WTC11 (cell line): ENCODE data around the gene SPZ1. TPM values are rescaled to one million over a fixed set of nuclear protein-coding genes. Genes with fewer than 3 reads are reported as not detected.

Experiments
- ATAC-seq: fragments of 200-7000 bp; cut with Tn5 transposase; 2 replicates; pipeline ENCODE4 v1.10.0; 2021; ENCODE audit warnings: mild to moderate bottlenecking, moderate library complexity
- CTCF ChIA-PET: fragments of 300-600 bp; sonication (Branson Sonifier 250); formaldehyde crosslinking; loops from one replicate; lab custom pipeline; 2021; ENCODE audit warnings: antibody characterized with exemption; lab: Charles Lee
- POLR2A ChIA-PET: fragments of 350-600 bp; sonication (Branson Sonifier 250); formaldehyde crosslinking; loops from one replicate; lab custom pipeline; 2021; ENCODE audit warnings: antibody characterized with exemption; lab: Charles Lee
- DNase-seq: peaks from one replicate; pipeline ENCODE4 v3.0.0; 2021; ENCODE audit warnings: low spot score
- H3K27ac Mint-ChIP-seq: 2 replicates; pipeline ENCODE4 v1.8.0; 2021; ENCODE audit warnings: mixed read lengths
- H3K27me3 Mint-ChIP-seq: 2 replicates; pipeline ENCODE4 v1.8.0; 2021; ENCODE audit warnings: low read depth, mild to moderate bottlenecking, moderate library complexity, mixed read lengths
- H3K36me3 Mint-ChIP-seq: 2 replicates; pipeline ENCODE4 v1.8.0; 2021; ENCODE audit warnings: mixed read lengths
- H3K4me1 Mint-ChIP-seq: 2 replicates; pipeline ENCODE4 v1.8.0; 2022; ENCODE audit warnings: mixed read lengths
- H3K4me3 Mint-ChIP-seq: 2 replicates; pipeline ENCODE4 v1.8.0; 2021; ENCODE audit warnings: mild to moderate bottlenecking, moderate library complexity, mixed read lengths
- H3K9me3 Mint-ChIP-seq: 2 replicates; pipeline ENCODE4 v1.8.0; 2021; ENCODE audit warnings: mixed read lengths
- ATF3 ChIP-seq: sonication (generic); formaldehyde crosslinking; conservative IDR thresholded peaks from 2 replicates; pipeline ENCODE4 v1.8.1; 2022; ENCODE audit warnings: mild to moderate bottlenecking, missing genetic modification reagents
- ATF6 ChIP-seq: sonication (generic); formaldehyde crosslinking; IDR thresholded peaks from 2 replicates; pipeline ENCODE4 v1.8.1; 2023; ENCODE audit warnings: mild to moderate bottlenecking, missing genetic modification reagents
- CBFB ChIP-seq: sonication (generic); formaldehyde crosslinking; IDR thresholded peaks from 2 replicates; pipeline ENCODE4 v1.8.1; 2022; ENCODE audit warnings: mild to moderate bottlenecking, low read depth, missing genetic modification reagents
- E2F1 ChIP-seq: sonication (generic); formaldehyde crosslinking; IDR thresholded peaks from 2 replicates; pipeline ENCODE4 v1.8.0; 2022; ENCODE audit warnings: mild to moderate bottlenecking, missing genetic modification reagents
- FOXK1 ChIP-seq: sonication (generic); formaldehyde crosslinking; IDR thresholded peaks from 2 replicates; pipeline ENCODE4 v1.8.0; 2022; ENCODE audit warnings: mild to moderate bottlenecking, moderate library complexity, missing genetic modification reagents
- FOXP4 ChIP-seq: sonication (generic); formaldehyde crosslinking; IDR thresholded peaks from 2 replicates; pipeline ENCODE4 v1.8.0; 2022; ENCODE audit warnings: mild to moderate bottlenecking, missing genetic modification reagents
- GABPB1 ChIP-seq: sonication (generic); formaldehyde crosslinking; IDR thresholded peaks from 2 replicates; pipeline ENCODE4 v1.8.1; 2023; ENCODE audit warnings: mild to moderate bottlenecking, missing genetic modification reagents
- NR1H2 ChIP-seq: sonication (generic); formaldehyde crosslinking; IDR thresholded peaks from 2 replicates; pipeline ENCODE4 v1.9.0; 2021; ENCODE audit warnings: mild to moderate bottlenecking, moderate library complexity, missing genetic modification reagents
- NR3C1 ChIP-seq: sonication (generic); formaldehyde crosslinking; conservative IDR thresholded peaks from 2 replicates; pipeline ENCODE4 v1.8.1; 2023; ENCODE audit warnings: low read depth, mild to moderate bottlenecking, missing genetic modification reagents
- SMAD4 ChIP-seq: sonication (generic); formaldehyde crosslinking; IDR thresholded peaks from 2 replicates; pipeline ENCODE4 v1.8.0; 2022; ENCODE audit warnings: mild to moderate bottlenecking, missing genetic modification reagents
- SP1 ChIP-seq: sonication (generic); formaldehyde crosslinking; conservative IDR thresholded peaks from 2 replicates; pipeline ENCODE4 v1.8.1; 2022; ENCODE audit warnings: missing genetic modification reagents
- USF1 ChIP-seq: sonication (generic); formaldehyde crosslinking; IDR thresholded peaks from 2 replicates; pipeline ENCODE4 v1.8.0; 2022; ENCODE audit warnings: mild to moderate bottlenecking, missing genetic modification reagents
- ZBTB43 ChIP-seq: sonication (generic); formaldehyde crosslinking; IDR thresholded peaks from 2 replicates; pipeline ENCODE4 v1.8.1; 2023; ENCODE audit warnings: mild to moderate bottlenecking, missing genetic modification reagents
- ZMAT4 ChIP-seq: fragments of 250-450 bp; sonication (Bioruptor Pico); IDR thresholded peaks from 2 replicates; pipeline ENCODE4 v1.9.0; 2021; ENCODE audit warnings: mild to moderate bottlenecking
- ZNF281 ChIP-seq: sonication (generic); formaldehyde crosslinking; IDR thresholded peaks from 2 replicates; pipeline ENCODE4 v1.8.0; 2023; ENCODE audit warnings: mild to moderate bottlenecking, missing genetic modification reagents
- ZNF317 ChIP-seq: sonication (generic); formaldehyde crosslinking; IDR thresholded peaks from 2 replicates; pipeline ENCODE4 v1.8.1; 2023; ENCODE audit warnings: low read depth, mild to moderate bottlenecking, moderate library complexity, missing genetic modification reagents, borderline replicate concordance
- ZNF396 ChIP-seq: fragments of 250-450 bp; sonication (Bioruptor Pico); IDR thresholded peaks from 2 replicates; pipeline ENCODE4 v1.8.0; 2021; ENCODE audit warnings: mild to moderate bottlenecking, moderate library complexity, borderline replicate concordance
- ZNF425 ChIP-seq: fragments of 250-450 bp; sonication (Bioruptor Pico); conservative IDR thresholded peaks from 2 replicates; pipeline ENCODE4 v1.9.0; 2021; ENCODE audit warnings: mild to moderate bottlenecking
- ZNF512 ChIP-seq: sonication (generic); formaldehyde crosslinking; IDR thresholded peaks from 2 replicates; pipeline ENCODE4 v1.8.1; 2022; ENCODE audit warnings: missing genetic modification reagents, borderline replicate concordance
- total RNA-seq: library from RNA; stranded (reverse); gene quantifications from 3 replicates; pipeline ENCODE4 v1.2.3, GENCODE V29; 2021

The SPZ1 gene
- total RNA-seq, 1 experiment from 2014 or later = not detected

GRCh38 chr5:80357671-80358070, 37.9 kb downstream of the SPZ1 start:
- POLR2A ChIA-PET = no interaction called here
- CTCF ChIA-PET = interaction anchor here (1.1 kb wide), 1 partner anchor 12 kb away, joined by 7 read pairs; no protein-coding TSS in a partner anchor
- H3K4me3 Mint-ChIP-seq = no peak overlapping the region

More at GRCh38 chr5:80357671-80358070, 37.9 kb downstream of the SPZ1 start:
- Mint-ChIP-seq H3K9me3 (peaks cover 8% of the 10 kb centered on the region; the same call in 1 of the 2 replicates), H3K27ac (no peak overlapping the region), H3K4me1 (no peaks in the 10 kb centered on the region), H3K27me3 (no peaks in the 10 kb centered on the region; the same call in 1 of the 2 replicates), H3K36me3 (no peaks in the 10 kb centered on the region)
- TF ChIP-seq SMAD4 (CRISPR knock-in tag) (no peak), USF1 (CRISPR knock-in tag) (no peak), FOXK1 (CRISPR knock-in tag) (no peak), ATF6 (no peak), NR3C1 (no peak), ATF3 (CRISPR knock-in tag) (no peak), FOXP4 (CRISPR knock-in tag) (no peak), SP1 (no peak), ZBTB43 (CRISPR knock-in tag) (no peak), ZMAT4 (CRISPR knock-in tag) (no peak), NR1H2 (CRISPR knock-in tag) (no peak), ZNF317 (no peak), GABPB1 (no peak), ZNF281 (no peak), E2F1 (CRISPR knock-in tag) (no peak), ZNF425 (CRISPR knock-in tag) (no peak), ZNF512 (CRISPR knock-in tag) (no peak), CBFB (CRISPR knock-in tag) (no peak), ZNF396 (CRISPR knock-in tag) (no peak)
- ATAC-seq (no peak), DNase-seq (no peak)
